H1 (cell line): ENCODE data around the gene ZBED4. TPM values are rescaled to one million over a fixed set of nuclear protein-coding genes. Genes with fewer than 3 reads are reported as not detected.

ENCODE experiments used
- CTCF ChIA-PET: fragments of 300-600 bp; sonication (Branson Sonifier 250); formaldehyde crosslinking; loops from one replicate; lab custom pipeline; 2021; ENCODE audit not compliant: partially characterized antibody; lab: Charles Lee
- POLR2A ChIA-PET: fragments of 300-600 bp; sonication (Branson Sonifier 250); formaldehyde crosslinking; loops from one replicate; lab custom pipeline; 2021; ENCODE audit warnings: inconsistent platforms; ENCODE audit not compliant: partially characterized antibody; lab: Charles Lee
- DNase-seq, 2 experiments: peaks; one replicate each; pipeline versions ENCODE4 v3.0.0 to v3.0.0-alpha.2; 2010 to 2022; ENCODE audit warnings: low spot score in 2 of 2, low read depth in 1 of 2, mixed read lengths in 1 of 2
- FAIRE-seq: peaks from 2 replicates; lab custom pipeline; 2011; peaks lifted over from hg19 to GRCh38; lab: Jason Lieb, UNC
- H2AFZ ChIP-seq: 2 replicates; pipeline ENCODE4 v1.8.1; 2012; ENCODE audit warnings: low read length, inconsistent platforms
- H2AK5ac ChIP-seq: 2 replicates; pipeline ENCODE4 v1.6.1; 2013; ENCODE audit warnings: low read depth, low read length
- H2BK120ac ChIP-seq: replicated peaks from 2 replicates; pipeline ENCODE3; 2013; ENCODE audit warnings: low read depth, low read length, inconsistent platforms
- H2BK12ac ChIP-seq: 2 replicates; pipeline ENCODE4 v1.6.1; 2013; ENCODE audit warnings: low read depth, low read length
- H2BK15ac ChIP-seq: 2 replicates; pipeline ENCODE4 v1.6.1; 2013; ENCODE audit warnings: low read length
- H2BK20ac ChIP-seq: 2 replicates; pipeline ENCODE4 v1.6.1; 2013; ENCODE audit warnings: low read length
- H2BK5ac ChIP-seq: 2 replicates; pipeline ENCODE4 v1.6.1; 2013; ENCODE audit warnings: low read depth, low read length
- H3K14ac ChIP-seq: 2 replicates; pipeline ENCODE4 v1.6.1; 2013; ENCODE audit warnings: inconsistent platforms; ENCODE audit not compliant: insufficient read length
- H3K18ac ChIP-seq: 2 replicates; pipeline ENCODE4 v1.6.1; 2013; ENCODE audit warnings: low read length; ENCODE audit errors: extremely low read depth
- H3K23ac ChIP-seq: 2 replicates; pipeline ENCODE4 v1.6.1; 2013; ENCODE audit warnings: inconsistent platforms; ENCODE audit not compliant: insufficient read length
- H3K23me2 ChIP-seq: 2 replicates; pipeline ENCODE4 v1.6.1; 2013; ENCODE audit warnings: low read depth, low read length
- H3K27ac ChIP-seq: 2 replicates; pipeline ENCODE4 v1.6.1; 2011; ENCODE audit warnings: low read depth, low read length, inconsistent platforms
- H3K27me3 ChIP-seq, 4 experiments: replicated peaks in 1 of 4; 1 replicate in 1 of 4; 2 replicates in 3 of 4; pipeline versions ENCODE4 v1.6.1 to v1.8.1; 2011 to 2013; ENCODE audit warnings: low read length in 3 of 4, mild to moderate bottlenecking in 3 of 4, inconsistent platforms in 2 of 4, mixed read lengths in 2 of 4, moderate library complexity in 1 of 4; ENCODE audit not compliant: control insufficient read depth in 3 of 4, insufficient read depth in 3 of 4; ENCODE audit errors: extremely low read depth in 1 of 4
- H3K36me3 ChIP-seq, 4 experiments: 2 replicates each; pipeline versions ENCODE4 v1.6.1 to v1.8.1; 2011 to 2013; ENCODE audit warnings: mild to moderate bottlenecking in 4 of 4, low read length in 3 of 4, moderate library complexity in 2 of 4, control low read depth in 1 of 4, inconsistent platforms in 1 of 4; ENCODE audit not compliant: insufficient read depth in 4 of 4, control insufficient read depth in 2 of 4
- H3K4ac ChIP-seq: replicated peaks from 2 replicates; pipeline ENCODE3; 2013; ENCODE audit warnings: low read length, low read depth, mixed read lengths, inconsistent platforms; ENCODE audit not compliant: insufficient read length
- H3K4me1 ChIP-seq, 4 experiments: replicated peaks in 1 of 4; 1 replicate in 1 of 4; 2 replicates in 3 of 4; pipeline versions ENCODE4 v1.6.1 to v1.8.1; 2011 to 2013; ENCODE audit warnings: low read length in 3 of 4, inconsistent platforms in 2 of 4, mixed read lengths in 1 of 4; ENCODE audit not compliant: insufficient read depth in 4 of 4, control insufficient read depth in 3 of 4
- H3K4me2 ChIP-seq, 2 experiments: 2 replicates each; pipeline versions ENCODE4 v1.6.1 to v1.8.1; 2011 to 2013; ENCODE audit warnings: low read depth in 2 of 2, low read length in 2 of 2, control low read depth in 1 of 2, inconsistent platforms in 1 of 2, mild to moderate bottlenecking in 1 of 2; ENCODE audit not compliant: insufficient read depth in 1 of 2
- H3K4me3 ChIP-seq, 4 experiments: fragments of 200-600, 300-600 bp in 1 of 4; sonication (generic), shearing (Covaris generic), sonication (Bioruptor Twin) in 1 of 4; 2 replicates each; pipeline versions ENCODE4 v1.5.1 to v1.8.1; 2011 to 2016; ENCODE audit warnings: low read length in 4 of 4, low read depth in 3 of 4, control low read depth in 2 of 4, inconsistent platforms in 2 of 4, mild to moderate bottlenecking in 2 of 4, mixed read lengths in 1 of 4, moderate library complexity in 1 of 4; ENCODE audit not compliant: insufficient read depth in 2 of 4; ENCODE audit errors: extremely low read depth in 1 of 4
- H3K56ac ChIP-seq: replicated peaks from 2 replicates; pipeline ENCODE3; 2013; ENCODE audit warnings: low read depth, mild to moderate bottlenecking, mixed read lengths, low read length, inconsistent platforms; ENCODE audit not compliant: insufficient read length
- H3K79me1 ChIP-seq: 2 replicates; pipeline ENCODE4 v1.6.1; 2013; ENCODE audit warnings: low read depth, low read length, control low read depth
- H3K79me2 ChIP-seq, 2 experiments: 2 replicates each; pipeline versions ENCODE4 v1.6.1 to v1.8.1; 2012 to 2013; ENCODE audit warnings: low read length in 2 of 2, mild to moderate bottlenecking in 2 of 2, inconsistent platforms in 1 of 2; ENCODE audit not compliant: insufficient read depth in 2 of 2, control insufficient read depth in 1 of 2
- H3K9ac ChIP-seq, 4 experiments: replicated peaks in 1 of 4; 1 replicate in 1 of 4; 2 replicates in 3 of 4; pipeline versions ENCODE4 v1.6.1 to v1.8.1; 2011 to 2013; ENCODE audit warnings: low read depth in 3 of 4, low read length in 3 of 4, control low read depth in 2 of 4, mild to moderate bottlenecking in 2 of 4, moderate library complexity in 2 of 4, inconsistent platforms in 1 of 4; ENCODE audit errors: extremely low read depth in 1 of 4
- H3K9me3 ChIP-seq, 2 experiments: 2 replicates each; pipeline versions ENCODE4 v1.6.1 to v1.8.1; 2012 to 2013; ENCODE audit warnings: mild to moderate bottlenecking in 2 of 2, moderate library complexity in 2 of 2, control low read depth in 1 of 2, inconsistent platforms in 1 of 2, low read depth in 1 of 2, low read length in 1 of 2, mixed read lengths in 1 of 2; ENCODE audit not compliant: insufficient read depth in 2 of 2
- H4K20me1 ChIP-seq, 2 experiments: replicated peaks in 1 of 2; 2 replicates each; pipeline versions ENCODE3 to v1.8.1; 2011 to 2013; ENCODE audit warnings: inconsistent platforms in 2 of 2, low read length in 2 of 2, mild to moderate bottlenecking in 1 of 2; ENCODE audit not compliant: insufficient read depth in 2 of 2, control insufficient read depth in 1 of 2
- H4K5ac ChIP-seq: 2 replicates; pipeline ENCODE4 v1.6.1; 2013; ENCODE audit warnings: low read length, low read depth, mixed read lengths, inconsistent platforms; ENCODE audit not compliant: insufficient read length
- H4K8ac ChIP-seq: 2 replicates; pipeline ENCODE4 v1.8.0; 2013; ENCODE audit warnings: mild to moderate bottlenecking, moderate library complexity, low read length, inconsistent platforms; ENCODE audit not compliant: insufficient read depth; ENCODE audit errors: extremely low read depth
- H4K91ac ChIP-seq: replicated peaks from 2 replicates; pipeline ENCODE3; 2013; ENCODE audit warnings: low read length, mixed read lengths, inconsistent platforms; ENCODE audit not compliant: insufficient read length
- BRCA1 ChIP-seq: IDR thresholded peaks from 2 replicates; pipeline ENCODE4 v1.6.1; 2012; ENCODE audit warnings: low read depth, low read length, improper control_type of control experiment
- TAF1 ChIP-seq: IDR thresholded peaks from 2 replicates; pipeline ENCODE4 v1.6.1; 2011; ENCODE audit warnings: mild to moderate bottlenecking, low read depth, low read length
- TAF7 ChIP-seq: optimal IDR thresholded peaks from 2 replicates; pipeline ENCODE3; 2011; ENCODE audit warnings: low read depth, mild to moderate bottlenecking, inconsistent platforms, low read length, moderate library complexity, borderline replicate concordance
- WGBS, 2 experiments: shearing (Covaris generic) in 1 of 2; methylation state at CpG; one replicate each; pipeline versions ENCODE4 v1.1.6 to v1.1.7; 2013 to 2015; ENCODE audit warnings: low lambda C conversion rate in 2 of 2, mixed read lengths in 2 of 2, inconsistent platforms in 1 of 2, low coverage in 1 of 2, missing lambda C conversion rate in 1 of 2; ENCODE audit not compliant: insufficient replicate concordance in 2 of 2, insufficient coverage in 1 of 2, insufficient read length in 1 of 2; ENCODE audit errors: extremely low coverage in 1 of 2, missing lambda C conversion rate in 1 of 2; 5-methylcytosine and 5-hydroxymethylcytosine counted together
- polyA plus RNA-seq, 7 experiments: library from polyadenylated mRNA; depleted of rRNA in 3 of 7; stranded (reverse) in 5 of 7; unstranded in 2 of 7; fragments of >200 nt in 5 of 7; fragments of 200-250 nt in 2 of 7; gene quantifications; 1 replicate in 5 of 7; 2 replicates in 1 of 7; 4 replicates in 1 of 7; pipeline versions ENCODE4 v1.2.1 to v1.2.3, GENCODE V29; 2011 to 2013; ENCODE audit warnings: missing spikeins in 2 of 7, mixed read lengths in 2 of 7
- total RNA-seq: library from RNA; stranded (reverse); fragmentation: NEBNext Ultra II Directional; extraction: Animal tissue kit (Norgen Biotek cat#: 25700); gene quantifications from 2 replicates; pipeline ENCODE4 v1.2.1, GENCODE V29; 2021

ZBED4 gene
- total and polyA plus RNA-seq, 2 of the 8 experiments (the other 6 are each of a cell fraction or from before 2014, with no cell fraction given): 11.0 to 28.3 TPM

- Histone ChIP-seq H3K56ac (no peak overlapping the region), H4K5ac (no peak overlapping the region), H2BK20ac (no peak overlapping the region), H3K27ac (no peak overlapping the region), H3K27me3 (no peaks in the 10 kb centered on the region), H3K4me1 (peaks cover 0 to 5% (median 0%) of the 10 kb centered on the region in 4 experiments; a peak in 4 of 7 replicates), H3K9me3 (no peaks in the 10 kb centered on the region), H3K36me3 (peaks cover 0 to 3% (median 1%) of the 10 kb centered on the region in 4 experiments; a peak in 4 of 8 replicates), H3K4me2 (no peak overlapping the region), H2AFZ (no peak overlapping the region), H3K79me1 (peaks cover 3% of the 10 kb centered on the region; the same call in 1 of the 2 replicates), H3K4me3 (no peak overlapping the region), H3K23ac (no peak overlapping the region), H3K4ac (no peak overlapping the region), H4K8ac (no peak overlapping the region), H4K91ac (no peak overlapping the region), H3K23me2 (peaks cover 2% of the 10 kb centered on the region; the same call in 1 of the 2 replicates), H2BK12ac (no peak overlapping the region), H2AK5ac (no peak overlapping the region), H3K18ac (no peak overlapping the region), H3K9ac (no peak overlapping the region), H4K20me1 (peaks cover 3 to 13% of the 10 kb centered on the region in 2 experiments), H2BK15ac (no peak overlapping the region), H3K14ac (no peak overlapping the region), H2BK120ac (no peak overlapping the region), H2BK5ac (no peak overlapping the region), H3K79me2 (peaks cover 0 to 8% of the 10 kb centered on the region in 2 experiments; a peak in 1 of 4 replicates)
- TF ChIP-seq TAF1 (no peak), TAF7 (no peak), BRCA1 (no peak)
- ChIA-PET POLR2A (interaction anchor here (2.0 kb wide), 1 partner anchor 8 kb away, joined by 7 read pairs; no protein-coding TSS in a partner anchor), CTCF (interaction anchor here (0.9 kb wide), 1 partner anchor 39 kb away, joined by 4 read pairs; no protein-coding TSS in a partner anchor)
- WGBS, 2 experiments: 95% methylated on average over 14 of the region's 14 CpGs; no CpG with 5 or more reads in 1 of the 2 experiments
- FAIRE-seq (no peak), DNase-seq (no peak)
Measured at GRCh38 chr22:49913446-49913845, 59.8 kb downstream of the ZBED4 start.
